Activated CD4-positive, alpha-beta T cell treated with anti-CD3 and anti-CD28 coated beads, Interleukin-2, amount 10 ng/mL, durations not matched to agents 24 days and 14 days (primary cell): ENCODE results near the gene PDE8B. TPM values are rescaled to one million over a fixed set of nuclear protein-coding genes. Genes with fewer than 3 reads are reported as not detected.

Source experiments
- DNase-seq: peaks from one replicate; pipeline ENCODE4 v3.0.0; 2022
- H3K27ac Mint-ChIP-seq: one replicate; pipeline ENCODE4 v1.8.0; 2022; ENCODE audit warnings: mild to moderate bottlenecking, mixed read lengths
- H3K27me3 Mint-ChIP-seq: one replicate; pipeline ENCODE4 v1.8.0; 2022; ENCODE audit warnings: mixed read lengths
- H3K36me3 Mint-ChIP-seq: one replicate; pipeline ENCODE4 v1.8.0; 2022; ENCODE audit warnings: low read depth, mild to moderate bottlenecking, mixed read lengths
- H3K4me1 Mint-ChIP-seq: one replicate; pipeline ENCODE4 v1.8.0; 2021; ENCODE audit warnings: mixed read lengths
- H3K4me3 Mint-ChIP-seq: one replicate; pipeline ENCODE4 v1.8.0; 2022; ENCODE audit warnings: mild to moderate bottlenecking, moderate library complexity, mixed read lengths
- H3K9me3 Mint-ChIP-seq: one replicate; pipeline ENCODE4 v1.8.0; 2021; ENCODE audit warnings: mixed read lengths
- intact Hi-C: fragments of 100-400 bp; cut with micrococcal nuclease; formaldehyde crosslinking; loops from one replicate; pipeline ENCODE4 v1.15.1; 2023
- total RNA-seq: library from RNA; stranded (reverse); gene quantifications from 2 replicates; pipeline ENCODE4 v1.2.3, GENCODE V29; 2022

PDE8B gene
- total RNA-seq, 1 donor from 2014 or later, result 0.19 TPM

- peaks cover 13% of the 10 kb centered on the region for H3K4me1 Mint-ChIP-seq
Measured at GRCh38 chr5:77262697-77263096, 52.2 kb downstream of the PDE8B start.

GRCh38 chr5:77266291-77266690 is 55.8 kb downstream of the PDE8B start:
- Mint-ChIP-seq H3K4me1 (peaks cover 4% of the 10 kb centered on the region), H3K4me3 (no peak overlapping the region), H3K9me3 (peaks cover 24% of the 10 kb centered on the region), H3K27me3 (no peaks in the 10 kb centered on the region), H3K27ac (no peak overlapping the region), H3K36me3 (no peaks in the 10 kb centered on the region)
- DNase-seq, result no peak
- intact Hi-C loops, result no loop called here

More at GRCh38 chr5:77262697-77263096, 52.2 kb downstream of the PDE8B start:
- Mint-ChIP-seq H3K27ac (no peak overlapping the region), H3K9me3 (peaks cover 5% of the 10 kb centered on the region), H3K27me3 (peaks cover 2% of the 10 kb centered on the region), H3K4me3 (no peak overlapping the region), H3K36me3 (no peaks in the 10 kb centered on the region)
- no peak for DNase-seq
- intact Hi-C loops, result no loop called here

GRCh38 chr5:77267496-77267895 is 57.0 kb downstream of the PDE8B start:
- Mint-ChIP-seq H3K4me3 (no peak overlapping the region), H3K36me3 (no peaks in the 10 kb centered on the region), H3K9me3 (peaks cover 24% of the 10 kb centered on the region), H3K4me1 (peaks cover 4% of the 10 kb centered on the region), H3K27ac (no peak overlapping the region), H3K27me3 (no peaks in the 10 kb centered on the region)
- no peak for DNase-seq
- intact Hi-C loops, result no loop called here

GRCh38 chr5:77272206-77272605 is 61.7 kb downstream of the PDE8B start:
- Mint-ChIP-seq H3K9me3 (peaks cover 19% of the 10 kb centered on the region), H3K36me3 (no peaks in the 10 kb centered on the region), H3K4me3 (no peak overlapping the region), H3K27me3 (peaks cover 2% of the 10 kb centered on the region), H3K27ac (no peak overlapping the region), H3K4me1 (peaks cover under 1% of the 10 kb centered on the region)
- intact Hi-C loops, result no loop called here
- DNase-seq, result no peak

GRCh38 chr5:77277759-77278158 is 67.3 kb downstream of the PDE8B start:
- no peak for DNase-seq
- Mint-ChIP-seq H3K27ac (no peak overlapping the region), H3K36me3 (no peaks in the 10 kb centered on the region), H3K4me3 (no peak overlapping the region), H3K27me3 (peaks cover 2% of the 10 kb centered on the region), H3K4me1 (peaks cover 8% of the 10 kb centered on the region), H3K9me3 (no peaks in the 10 kb centered on the region)
- intact Hi-C loops, result no loop called here

GRCh38 chr5:77280036-77280435 is 69.6 kb downstream of the PDE8B start:
- Mint-ChIP-seq H3K27ac (no peak overlapping the region), H3K27me3 (peaks cover 10% of the 10 kb centered on the region), H3K36me3 (no peaks in the 10 kb centered on the region), H3K4me1 (peaks cover 8% of the 10 kb centered on the region), H3K9me3 (no peaks in the 10 kb centered on the region), H3K4me3 (no peak overlapping the region)
- intact Hi-C loops, result no loop called here
- DNase-seq, result no peak

- intact Hi-C loops, result no loop called here
- no peaks in the 10 kb centered on the region for H3K9me3 Mint-ChIP-seq
Measured at GRCh38 chr5:77281969-77282336, 71.5 kb downstream of the PDE8B start.

GRCh38 chr5:77282337-77283027 is 72.0 kb downstream of the PDE8B start:
- Mint-ChIP-seq H3K9me3 (no peaks in the 10 kb centered on the region), H3K27me3 (peaks cover 26% of the 10 kb centered on the region), H3K4me3 (no peak overlapping the region), H3K36me3 (no peaks in the 10 kb centered on the region), H3K4me1 (peaks cover 5% of the 10 kb centered on the region), H3K27ac (no peak overlapping the region)
- DNase-seq, result no peak
- intact Hi-C loops, result no loop called here

More at GRCh38 chr5:77281969-77282336, 71.5 kb downstream of the PDE8B start:
- H3K27ac Mint-ChIP-seq, result no peak overlapping the region
- no peak for DNase-seq
- no peaks in the 10 kb centered on the region for H3K36me3 Mint-ChIP-seq
- H3K4me3 Mint-ChIP-seq, result no peak overlapping the region
- peaks cover 23% of the 10 kb centered on the region for H3K27me3 Mint-ChIP-seq
- H3K4me1 Mint-ChIP-seq, result peaks cover 8% of the 10 kb centered on the region

- Mint-ChIP-seq H3K36me3 (no peaks in the 10 kb centered on the region), H3K27ac (no peak overlapping the region)
- intact Hi-C loops, result no loop called here
Measured at GRCh38 chr5:77285251-77285841, 74.9 kb downstream of the PDE8B start.

GRCh38 chr5:77292026-77292757 is 81.7 kb downstream of the PDE8B start:
- no peaks in the 10 kb centered on the region for H3K36me3 Mint-ChIP-seq
- H3K27ac Mint-ChIP-seq, result no peak overlapping the region
- H3K4me1 Mint-ChIP-seq, result no peaks in the 10 kb centered on the region
- intact Hi-C loops, result no loop called here
- no peak overlapping the region for H3K4me3 Mint-ChIP-seq
- H3K27me3 Mint-ChIP-seq, result peaks cover 30% of the 10 kb centered on the region
- DNase-seq, result no peak
- H3K9me3 Mint-ChIP-seq, result no peaks in the 10 kb centered on the region

More at GRCh38 chr5:77285251-77285841, 74.9 kb downstream of the PDE8B start:
- H3K27me3 Mint-ChIP-seq, result peaks cover 27% of the 10 kb centered on the region
- no peak for DNase-seq
- H3K9me3 Mint-ChIP-seq, result no peaks in the 10 kb centered on the region
- no peaks in the 10 kb centered on the region for H3K4me1 Mint-ChIP-seq
- H3K4me3 Mint-ChIP-seq, result no peak overlapping the region

- intact Hi-C loops, result no loop called here
- Mint-ChIP-seq H3K27me3 (peaks cover 26% of the 10 kb centered on the region), H3K4me1 (peaks cover 2% of the 10 kb centered on the region), H3K36me3 (no peaks in the 10 kb centered on the region), H3K27ac (no peak overlapping the region), H3K4me3 (no peak overlapping the region), H3K9me3 (peaks cover 6% of the 10 kb centered on the region)
- peak; percentile 13 for DNase-seq
Measured at GRCh38 chr5:77294185-77294584, 83.7 kb downstream of the PDE8B start.

- no peak for DNase-seq
- Mint-ChIP-seq H3K4me3 (no peak overlapping the region), H3K27me3 (peaks cover 26% of the 10 kb centered on the region), H3K9me3 (peaks cover 6% of the 10 kb centered on the region), H3K4me1 (peaks cover 2% of the 10 kb centered on the region), H3K36me3 (no peaks in the 10 kb centered on the region), H3K27ac (no peak overlapping the region)
- intact Hi-C loops, result no loop called here
Measured at GRCh38 chr5:77295863-77296378, 85.4 kb downstream of the PDE8B start.

- no peak overlapping the region for H3K4me3 Mint-ChIP-seq
- DNase-seq, result peak; percentile 18
- no peaks in the 10 kb centered on the region for H3K36me3 Mint-ChIP-seq
- H3K4me1 Mint-ChIP-seq, result peaks cover 2% of the 10 kb centered on the region
- intact Hi-C loops, result no loop called here
- no peak overlapping the region for H3K27ac Mint-ChIP-seq
- peaks cover 23% of the 10 kb centered on the region for H3K27me3 Mint-ChIP-seq
- H3K9me3 Mint-ChIP-seq, result peaks cover 10% of the 10 kb centered on the region
Measured at GRCh38 chr5:77298146-77298545, 87.7 kb downstream of the PDE8B start.

- Mint-ChIP-seq H3K27ac (no peak overlapping the region), H3K27me3 (peaks cover 11% of the 10 kb centered on the region), H3K36me3 (no peaks in the 10 kb centered on the region), H3K4me1 (peaks cover 2% of the 10 kb centered on the region), H3K4me3 (no peak overlapping the region), H3K9me3 (peaks cover 10% of the 10 kb centered on the region)
- DNase-seq, result peak; percentile 26
- intact Hi-C loops, result no loop called here
Measured at GRCh38 chr5:77300451-77300850, 90.0 kb downstream of the PDE8B start.
